Left lung (tissue), 10 donors: ENCODE results near the gene LMNTD2. TPM values are rescaled to one million over a fixed set of nuclear protein-coding genes. Genes with fewer than 3 reads are reported as not detected.
"Not testable (repeated sequence)": the region's sequence is repeated elsewhere in the genome, so short reads cannot be mapped to it uniquely, and the experiment has no call there.

ENCODE experiments used
- ATAC-seq: fragments of 200-7000 bp; cut with Tn5 transposase; one replicate; pipeline ENCODE4 v1.9.1; 2020; ENCODE audit warnings: moderate library complexity
- DNase-seq, 4 donors: peaks; one replicate each; pipeline ENCODE4 v3.0.0-alpha.2; 2013 to 2020
- H3K27ac ChIP-seq, 2 donors: fragments of 200-600 bp; sonication (generic) in 1 of 2; one replicate each; pipeline versions ENCODE4 v1.5.0 to v1.8.0; 2020 to 2021
- H3K27me3 ChIP-seq, 2 donors: fragments of 200-600 bp; sonication (generic) in 1 of 2; one replicate each; pipeline versions ENCODE4 v1.5.0 to v1.8.0; 2020 to 2021
- H3K36me3 ChIP-seq, 2 donors: fragments of 200-600 bp; sonication (generic) in 1 of 2; one replicate each; pipeline versions ENCODE4 v1.5.0 to v1.8.0; 2020 to 2021
- H3K4me1 ChIP-seq, 2 donors: fragments of 200-600 bp; one replicate each; pipeline ENCODE4 v1.8.0; 2021
- H3K4me3 ChIP-seq, 2 donors: fragments of 200-600 bp; sonication (generic) in 1 of 2; one replicate each; pipeline versions ENCODE4 v1.5.0 to v1.8.0; 2020 to 2021; ENCODE audit warnings: mild to moderate bottlenecking in 1 of 2
- H3K9me3 ChIP-seq, 2 donors: fragments of 200-600 bp; sonication (generic) in 1 of 2; one replicate each; pipeline versions ENCODE4 v1.5.0 to v1.8.0; 2020 to 2021
- CTCF ChIP-seq, 2 donors: fragments of 200-600 bp; sonication (generic) in 1 of 2; IDR thresholded peaks; one replicate each; pipeline versions ENCODE4 v1.5.0 to v1.8.0; 2021; ENCODE audit warnings: antibody characterized with exemption in 2 of 2
- intact Hi-C, 2 donors: fragments of 100-400 bp; cut with DNase I; formaldehyde crosslinking; loops; one replicate each; pipeline versions ENCODE4 v1.11.2 to v1.14.2; 2022
- polyA plus RNA-seq, 6 donors: library from polyadenylated mRNA; unstranded; fragments of 120-200 nt; gene quantifications; one replicate each; pipeline ENCODE4 v1.2.1, GENCODE V29; 2013; ENCODE audit not compliant: insufficient read length in 6 of 6
- total RNA-seq, 2 donors: library from RNA; stranded (reverse); fragmentation: NEBNext Ultra II Directional; extraction: Animal tissue kit (Norgen Biotek cat#: 25700); gene quantifications; one replicate each; pipeline ENCODE4 v1.2.1, GENCODE V29; 2021
- donor health status: DM: no; HTN: yes; CAD: no.
- donor health status: DM: no; HTN: no; CAD: no.

Gene LMNTD2
- total and polyA plus RNA-seq, 8 donors: 1.6 to 5.2 (median 2.7) TPM

GRCh38 chr11:576811-577610, 16.5 kb upstream of the LMNTD2 start:
- Histone ChIP-seq H3K27ac (peak overlapping the region in 1 of 2 donors; percentile 73), H3K4me3 (peak overlapping the region; percentile 76), H3K36me3 (peaks cover 0 to 8% of the 10 kb centered on the region in 2 donors), H3K9me3 (no peaks in the 10 kb centered on the region), H3K27me3 (peaks cover 4 to 22% of the 10 kb centered on the region in 2 donors), H3K4me1 (peaks cover 25 to 66% of the 10 kb centered on the region in 2 donors)
- peak in 1 of 4 donors; percentile 84 for DNase-seq
- ATAC-seq: no peak
- intact Hi-C loops: no loop called here
- TF ChIP-seq CTCF (IDR thresholded peaks at IDR 0.05): no peak

- TF ChIP-seq CTCF (IDR thresholded peaks at IDR 0.05): no peak
- no peaks in the 10 kb centered on the region for H3K9me3 ChIP-seq
- peak within 1 kb of the TSS; percentile 87 to 95 for H3K27ac ChIP-seq
- H3K4me1 ChIP-seq: peaks cover 25 to 66% of the 10 kb centered on the region in 2 donors
- H3K4me3 ChIP-seq: peak within 1 kb of the TSS; percentile 76
- peaks cover 4 to 22% of the 10 kb centered on the region in 2 donors for H3K27me3 ChIP-seq
- intact Hi-C loops: no loop called here
- ATAC-seq: peak; percentile 90
- no peaks in the 10 kb centered on the region for H3K36me3 ChIP-seq
- peak; percentile 94 to 98 (median 96) for DNase-seq
These were observed 15.6 kb upstream of the LMNTD2 start, which contains the start of gene PHRF1 for GRCh38 chr11:575996-576768. Gene PHRF1, plus strand, starts transcription at chr11:576470. Its CDS starts 5,043 bp downstream, at chr11:581513.

- no peak for TF ChIP-seq CTCF (IDR thresholded peaks at IDR 0.05)
- Histone ChIP-seq H3K4me3 (peak overlapping the region; percentile 61 to 76), H3K27ac (peak overlapping the region in 1 of 2 donors; percentile 23), H3K9me3 (no peaks in the 10 kb centered on the region), H3K4me1 (peaks cover 25 to 61% of the 10 kb centered on the region in 2 donors), H3K36me3 (no peaks in the 10 kb centered on the region), H3K27me3 (peaks cover 4 to 22% of the 10 kb centered on the region in 2 donors)
- ATAC-seq: peak; percentile 6
- intact Hi-C loops: no loop called here
- no peak for DNase-seq
These were observed 14.9 kb upstream of the LMNTD2 start for GRCh38 chr11:575313-575995.

DNA sequence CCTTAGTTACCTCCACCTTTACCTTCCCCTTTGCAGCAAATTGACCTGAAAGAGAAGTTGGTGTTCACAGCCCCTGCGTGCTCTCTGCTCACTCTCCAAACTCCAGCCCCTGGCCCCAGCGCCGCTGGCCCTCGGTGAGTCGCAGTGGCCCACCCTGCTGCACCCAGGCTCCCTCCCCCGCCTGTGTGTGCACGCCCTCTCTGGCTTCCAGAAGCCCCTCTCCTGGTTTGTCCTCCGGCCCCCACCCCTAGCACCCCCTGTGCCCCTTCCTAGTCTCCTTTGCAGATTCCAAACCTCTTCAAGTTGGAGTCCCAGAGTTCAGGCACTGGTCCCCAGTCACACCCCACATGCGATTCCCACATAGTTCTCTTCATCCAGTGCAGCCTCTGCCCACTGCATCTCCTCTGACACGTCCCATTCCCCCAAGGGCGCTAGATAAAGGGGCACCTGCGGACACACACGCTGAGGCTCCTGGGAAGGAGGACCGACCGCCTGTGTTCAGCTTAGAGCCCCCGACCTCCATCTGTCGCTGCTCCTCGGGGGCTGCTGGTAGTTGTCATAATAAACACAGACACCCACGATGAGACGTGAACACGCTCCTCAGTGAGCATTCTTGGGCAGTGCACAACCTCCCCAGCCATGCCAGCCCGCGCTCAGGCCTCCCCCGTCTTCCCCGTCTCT, 14.2 kb upstream of the LMNTD2 start:
- Histone ChIP-seq H3K4me3 (peak overlapping the region; percentile 61 to 76), H3K27me3 (peaks cover 4 to 22% of the 10 kb centered on the region in 2 donors), H3K36me3 (no peaks in the 10 kb centered on the region), H3K9me3 (no peaks in the 10 kb centered on the region), H3K27ac (no peak overlapping the region), H3K4me1 (peaks cover 25 to 54% of the 10 kb centered on the region in 2 donors)
- TF ChIP-seq CTCF (IDR thresholded peaks at IDR 0.05): no peak
- intact Hi-C loops: no loop called here
- DNase-seq: no peak
- peak; percentile 1 for ATAC-seq

GRCh38 chr11:574031-574570, 13.6 kb upstream of the LMNTD2 start:
- H3K27ac ChIP-seq: not testable (repeated sequence)

More at GRCh38 chr11:574031-574570, 13.6 kb upstream of the LMNTD2 start:
- H3K36me3 ChIP-seq, ATAC-seq, H3K9me3 ChIP-seq, DNase-seq, intact Hi-C loops: not testable (repeated sequence)
- Histone ChIP-seq H3K27me3 (peaks cover 4 to 27% of the 10 kb centered on the region in 2 donors), H3K4me1 (peaks cover 25 to 52% of the 10 kb centered on the region in 2 donors), H3K4me3 (peak overlapping the region in 1 of 2 donors; percentile 6)
